GM12878 (cell line): Measurements from ENCODE around the gene GABRB2. TPM values are rescaled to one million over a fixed set of nuclear protein-coding genes. Genes with fewer than 3 reads are reported as not detected.

Experiments
- ATAC-seq: fragments of 200-7000 bp; cut with Tn5 transposase; 3 replicates; pipeline ENCODE4 v1.9.1; 2020; ENCODE audit warnings: mild to moderate bottlenecking, moderate library complexity
- BruUV-seq: library from RNA; stranded (reverse); fragments of 400-500 nt; replicated peaks from 2 replicates; lab custom pipeline; 2021; lab: Mats Ljungman, UMichigan
- CTCF ChIA-PET: fragments of 300-600 bp; sonication (Branson Sonifier 250); formaldehyde crosslinking; extraction: SDS; loops from one replicate; lab custom pipeline; 2021; ENCODE audit warnings: inconsistent platforms; lab: Yijun Ruan, JAX
- POLR2A ChIA-PET: fragments of 350-600 bp; formaldehyde crosslinking; extraction: SDS; loops from one replicate; lab custom pipeline; 2021; ENCODE audit warnings: inconsistent platforms; lab: Charles Lee
- RAD21 ChIA-PET: fragments of 300-600 bp; sonication (Branson Sonifier 250); formaldehyde crosslinking; loops from one replicate; lab custom pipeline; 2023; ENCODE audit warnings: antibody characterized with exemption; ENCODE audit not compliant: unreplicated experiment; lab: Charles Lee
- SMC1A ChIA-PET: fragments of 300-600 bp; sonication (Branson Sonifier 250); formaldehyde crosslinking; loops from one replicate; lab custom pipeline; 2023; ENCODE audit not compliant: unreplicated experiment, uncharacterized antibody; lab: Charles Lee
- DNase-seq: peaks from one replicate; pipeline ENCODE4 v3.0.0-alpha.2; 2011; ENCODE audit warnings: low read depth, low spot score
- FAIRE-seq: peaks from 3 replicates; lab custom pipeline; 2011; peaks lifted over from hg19 to GRCh38; lab: Jason Lieb, UNC
- H2AFZ ChIP-seq: 2 replicates; pipeline ENCODE4 v1.6.0; 2011; ENCODE audit warnings: low read depth, low read length, control low read depth; ENCODE audit not compliant: control insufficient read depth
- H3K27ac ChIP-seq: 2 replicates; pipeline ENCODE4 v1.5.1; 2011; ENCODE audit warnings: control low read depth; ENCODE audit not compliant: control insufficient read depth, insufficient read depth
- H3K27me3 ChIP-seq, 2 experiments: replicated peaks in 1 of 2; 2 replicates each; pipeline versions ENCODE4 v1.6.0 to v1.6.1; 2011; ENCODE audit warnings: low read length in 1 of 2; ENCODE audit not compliant: control insufficient read depth in 2 of 2, insufficient read depth in 2 of 2
- H3K36me3 ChIP-seq, 2 experiments: 2 replicates each; pipeline ENCODE4 v1.5.1; 2011; ENCODE audit warnings: low read length in 1 of 2; ENCODE audit not compliant: control insufficient read depth in 2 of 2, insufficient read depth in 2 of 2
- H3K4me1 ChIP-seq: 2 replicates; pipeline ENCODE4 v1.6.1; 2011; ENCODE audit warnings: mild to moderate bottlenecking, low read length, moderate library complexity, mixed read lengths; ENCODE audit not compliant: control insufficient read depth, insufficient read depth
- H3K4me2 ChIP-seq: 2 replicates; pipeline ENCODE4 v1.6.0; 2011; ENCODE audit warnings: control low read depth; ENCODE audit not compliant: control insufficient read depth, insufficient read depth
- H3K4me3 ChIP-seq: fragments of 200-600 bp; sonication (generic); 2 replicates; pipeline ENCODE4 v1.5.1; 2016
- H3K79me2 ChIP-seq: 2 replicates; pipeline ENCODE4 v1.6.0; 2011; ENCODE audit warnings: low read length; ENCODE audit not compliant: control insufficient read depth, insufficient read depth
- H3K9ac ChIP-seq: 2 replicates; pipeline ENCODE4 v1.8.0; 2011; ENCODE audit warnings: low read length, control low read depth, mixed read lengths; ENCODE audit not compliant: control insufficient read depth, insufficient read depth
- H3K9me3 ChIP-seq: replicated peaks from 3 replicates; pipeline ENCODE4 v1.5.1; 2011; ENCODE audit warnings: mild to moderate bottlenecking, low read length; ENCODE audit not compliant: control insufficient read depth, insufficient read depth
- H4K20me1 ChIP-seq: 2 replicates; pipeline ENCODE4 v1.6.0; 2011; ENCODE audit not compliant: control insufficient read depth, insufficient read depth
- ASH2L ChIP-seq: fragments of 300-600, 200-600 bp; sonication (generic); IDR thresholded peaks from 2 replicates; pipeline ENCODE4 v1.6.1; 2017; ENCODE audit warnings: low read depth, mild to moderate bottlenecking, borderline replicate concordance
- ATF2 ChIP-seq: IDR thresholded peaks from 2 replicates; pipeline ENCODE4 v1.6.1; 2012; ENCODE audit warnings: low read length, inconsistent platforms
- CHD1 ChIP-seq: IDR thresholded peaks from 2 replicates; pipeline ENCODE4 v1.6.1; 2012; ENCODE audit warnings: low read depth, low read length, improper control_type of control experiment
- EED ChIP-seq: sonication (generic); IDR thresholded peaks from 2 replicates; pipeline ENCODE4 v1.6.1; 2016; ENCODE audit warnings: antibody characterized with exemption, low read depth
- ESRRA ChIP-seq: IDR thresholded peaks from 2 replicates; pipeline ENCODE4 v1.6.1; 2012; ENCODE audit warnings: mild to moderate bottlenecking, low read length, improper control_type of control experiment
- ETV6 ChIP-seq, 2 experiments: fragments of 450-650 bp in 1 of 2; IDR thresholded peaks in 1 of 2; conservative IDR thresholded peaks in 1 of 2; 2 replicates each; pipeline ENCODE4 v1.6.1; 2014; ENCODE audit warnings: antibody characterized with exemption in 1 of 2, borderline replicate concordance in 1 of 2, low read depth in 1 of 2, mild to moderate bottlenecking in 1 of 2, moderate library complexity in 1 of 2
- HSF1 ChIP-seq: fragments of 150-350 bp; IDR thresholded peaks from 2 replicates; pipeline ENCODE4 v1.6.1; 2014; ENCODE audit warnings: mild to moderate bottlenecking, low read depth, low read length
- IRF3 ChIP-seq: fragments of 450-650 bp; IDR thresholded peaks from 2 replicates; pipeline ENCODE4 v1.6.1; 2014; ENCODE audit warnings: mild to moderate bottlenecking
- IRF4 ChIP-seq: IDR thresholded peaks from 2 replicates; pipeline ENCODE4 v1.6.1; 2011; ENCODE audit warnings: low read depth, low read length
- IRF5 ChIP-seq: fragments of 450-650 bp; IDR thresholded peaks from 2 replicates; pipeline ENCODE4 v1.6.1; 2017; ENCODE audit warnings: borderline replicate concordance
- JUND ChIP-seq: IDR thresholded peaks from 2 replicates; pipeline ENCODE4 v1.6.1; 2012; ENCODE audit warnings: low read depth, mild to moderate bottlenecking, low read length, improper control_type of control experiment, moderate library complexity
- LARP7 ChIP-seq: fragments of 450-650 bp; IDR thresholded peaks from 2 replicates; pipeline ENCODE4 v1.6.1; 2017; ENCODE audit warnings: mild to moderate bottlenecking
- NFYB ChIP-seq: IDR thresholded peaks from 2 replicates; pipeline ENCODE4 v1.6.1; 2011; ENCODE audit warnings: low read depth, mild to moderate bottlenecking, low read length, improper control_type of control experiment, moderate library complexity; ENCODE audit not compliant: insufficient read depth
- SIN3A ChIP-seq: IDR thresholded peaks from 2 replicates; pipeline ENCODE4 v1.6.1; 2012; ENCODE audit warnings: low read depth, low read length, improper control_type of control experiment
- SMARCA5 ChIP-seq: fragments of 450-650 bp; IDR thresholded peaks from 2 replicates; pipeline ENCODE4 v1.6.1; 2017; ENCODE audit warnings: mild to moderate bottlenecking
- SRF ChIP-seq, 2 experiments: IDR thresholded peaks; 2 replicates each; pipeline ENCODE4 v1.6.1; 2011; ENCODE audit warnings: low read depth in 2 of 2, low read length in 2 of 2, mild to moderate bottlenecking in 1 of 2, moderate library complexity in 1 of 2
- STAT1 ChIP-seq: fragments of 450-650 bp; conservative IDR thresholded peaks from 2 replicates; pipeline ENCODE4 v1.6.1; 2014; ENCODE audit warnings: antibody characterized with exemption, mild to moderate bottlenecking
- SUZ12 ChIP-seq: fragments of 200-600 bp; sonication (generic); IDR thresholded peaks from one replicate; pipeline ENCODE4 v1.6.1; 2018; ENCODE audit warnings: antibody characterized with exemption, mild to moderate bottlenecking; ENCODE audit not compliant: unreplicated experiment
- TCF3 ChIP-seq: IDR thresholded peaks from 2 replicates; pipeline ENCODE4 v1.6.1; 2012; ENCODE audit warnings: low read depth, mild to moderate bottlenecking, low read length, borderline replicate concordance; ENCODE audit not compliant: insufficient read depth
- YBX1 ChIP-seq: fragments of 450-650 bp; IDR thresholded peaks from 2 replicates; pipeline ENCODE4 v1.6.1; 2016; ENCODE audit warnings: antibody characterized with exemption
- WGBS: methylation state at CpG from one replicate; pipeline ENCODE4 v1.1.6; 2016; ENCODE audit warnings: low lambda C conversion rate; ENCODE audit not compliant: insufficient replicate concordance, insufficient coverage; ENCODE audit errors: missing lambda C conversion rate; 5-methylcytosine and 5-hydroxymethylcytosine counted together
- in situ Hi-C: fragments of 300-500 bp; cut with MboI; formaldehyde crosslinking; loops from 9 replicates; pipeline ENCODE4 v1.14.3; 2018; ENCODE audit warnings: mixed read lengths
- intact Hi-C: fragments of 100-400 bp; cut with micrococcal nuclease; formaldehyde crosslinking; loops from one replicate; pipeline ENCODE4 v1.14.2; 2022; ENCODE audit not compliant: unreplicated experiment
- polyA plus RNA-seq, 11 experiments: library from polyadenylated mRNA; depleted of rRNA in 4 of 11; unstranded in 6 of 11; stranded (reverse) in 5 of 11; fragments of >200 nt; fragmentation: Nextera tagmentation in 4 of 11; fragmentation: Illumina TruSeq in 1 of 11; extraction: Ambion mirVana in 4 of 11; extraction: Trizol in 1 of 11; gene quantifications; 1 replicate in 1 of 11; 2 replicates in 10 of 11; pipeline versions ENCODE4 v1.2.1 to v1.2.3, GENCODE V29; 2011 to 2016; ENCODE audit warnings: inconsistent platforms in 2 of 11, missing spikeins in 2 of 11, low read depth in 1 of 11
- total RNA-seq, 4 experiments: library from RNA; depleted of rRNA in 3 of 4; stranded (reverse); fragments of >200 nt in 3 of 4; fragmentation: Illumina TruSeq in 1 of 4; extraction: Trizol in 1 of 4; gene quantifications; 2 replicates each; pipeline versions ENCODE4 v1.2.1 to v1.2.3, GENCODE V29; 2013 to 2021

The GABRB2 gene
- total and polyA plus RNA-seq, 10 of the 15 experiments (the other 5 are each of a cell fraction or from before 2014, with no cell fraction given), result 0.12 to 0.85 (median 0.43) TPM

- POLR2A ChIA-PET, result no interaction called here
- FAIRE-seq, result peak; percentile 31
- no peak overlapping the region for H3K4me3 ChIP-seq
- H4K20me1 ChIP-seq, result no peaks in the 10 kb centered on the region
- intact Hi-C loops, result no loop called here
- 95% methylated on average over 1 of the region's 1 CpG for WGBS
- TF ChIP-seq ETV6 (conservative IDR thresholded peaks at IDR 0.05 in 1 of 2, IDR thresholded peaks at IDR 0.05 in 1 of 2; ENCODE audit: borderline replicate concordance in 1 of 2, low read depth in 1 of 2) (no peak), SRF (IDR thresholded peaks at IDR 0.05; ENCODE audit: low read depth in 2 of 2, low read length in 2 of 2) (no peak), IRF4 (no peak), ATF2 (no peak), IRF3 (no peak), CHD1 (no peak), SIN3A (no peak), JUND (no peak), TCF3 (no peak), SUZ12 (no peak), EED (no peak), SMARCA5 (no peak), YBX1 (no peak), NFYB (no peak), STAT1 (no peak), ASH2L (no peak), LARP7 (no peak), IRF5 (no peak), HSF1 (no peak), ESRRA (no peak)
- BruUV-seq, result no TSS peak
- SMC1A ChIA-PET, result no interaction called here
- CTCF ChIA-PET, result no interaction called here
- no peaks in the 10 kb centered on the region; the same call in 1 of the 2 replicates for H3K4me1 ChIP-seq
- no peaks in the 10 kb centered on the region; the same call in 2 of the 3 replicates for H3K9me3 ChIP-seq
- no peaks in the 10 kb centered on the region for H3K27me3 ChIP-seq
- H3K79me2 ChIP-seq, result no peaks in the 10 kb centered on the region
- no peak overlapping the region for H2AFZ ChIP-seq
- no peak for DNase-seq
- no peak overlapping the region for H3K9ac ChIP-seq
- no peaks in the 10 kb centered on the region for H3K36me3 ChIP-seq
- in situ Hi-C loops, result no loop called here
- H3K4me2 ChIP-seq, result no peak overlapping the region
- no peak for ATAC-seq
- H3K27ac ChIP-seq, result no peak overlapping the region
- RAD21 ChIA-PET, result no interaction called here
Observed at GRCh38 chr5:161391016-161391415, 155.5 kb downstream of the GABRB2 start.
